Ishikawa (cell line): ENCODE results near the gene UTP20.

Source experiments
- EP300 ChIP-seq: IDR thresholded peaks from 2 replicates; pipeline ENCODE4 v1.6.1; 2012; ENCODE audit warnings: borderline replicate concordance
- FOXM1 ChIP-seq: IDR thresholded peaks from 2 replicates; pipeline ENCODE4 v1.6.1; 2012; ENCODE audit warnings: low read depth, borderline replicate concordance
- RAD21 ChIP-seq: IDR thresholded peaks from 2 replicates; pipeline ENCODE4 v1.6.1; 2012; ENCODE audit warnings: low read depth
- TAF1 ChIP-seq: IDR thresholded peaks from 2 replicates; pipeline ENCODE4 v1.6.1; 2012; ENCODE audit warnings: low read depth, mild to moderate bottlenecking
- TCF12 ChIP-seq: IDR thresholded peaks from 2 replicates; pipeline ENCODE4 v1.6.1; 2012; ENCODE audit warnings: low read depth
- TEAD4 ChIP-seq: IDR thresholded peaks from 2 replicates; pipeline ENCODE4 v1.6.1; 2012
- YY1 ChIP-seq: IDR thresholded peaks from 2 replicates; pipeline ENCODE4 v1.6.1; 2012; ENCODE audit warnings: low read depth
- TF ChIP-seq, protein P1 (sequence below): IDR thresholded peaks from 2 replicates; pipeline ENCODE4 v1.6.1; 2012
- TF ChIP-seq, protein P2 (sequence below): IDR thresholded peaks from 2 replicates; pipeline ENCODE4 v1.6.1; 2012

DNA sequence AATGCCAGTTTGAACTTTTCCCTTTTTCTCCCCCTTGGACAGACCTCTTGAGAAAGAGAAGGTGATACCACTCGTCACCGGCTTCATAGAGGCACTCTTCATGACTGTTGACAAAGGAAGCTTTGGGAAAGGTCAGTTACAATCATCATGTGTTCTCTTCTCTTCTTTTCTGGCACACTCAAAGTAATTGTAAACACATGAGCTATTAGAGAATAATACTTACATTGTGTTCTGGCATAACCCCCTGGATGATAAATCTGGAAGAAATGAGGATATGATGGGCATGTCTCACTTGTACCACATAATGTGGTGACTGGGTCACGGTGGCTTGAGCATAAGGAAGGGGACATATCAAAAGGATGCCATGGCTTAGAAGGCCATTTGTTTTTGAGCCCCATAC, 20.0 kb downstream of the UTP20 start:
- TF ChIP-seq YY1 (no peak), EP300 (no peak), FOXM1 (no peak), TCF12 (no peak), TEAD4 (no peak), RAD21 (no peak), TAF1 (no peak)
- TF ChIP-seq, protein P1, sequence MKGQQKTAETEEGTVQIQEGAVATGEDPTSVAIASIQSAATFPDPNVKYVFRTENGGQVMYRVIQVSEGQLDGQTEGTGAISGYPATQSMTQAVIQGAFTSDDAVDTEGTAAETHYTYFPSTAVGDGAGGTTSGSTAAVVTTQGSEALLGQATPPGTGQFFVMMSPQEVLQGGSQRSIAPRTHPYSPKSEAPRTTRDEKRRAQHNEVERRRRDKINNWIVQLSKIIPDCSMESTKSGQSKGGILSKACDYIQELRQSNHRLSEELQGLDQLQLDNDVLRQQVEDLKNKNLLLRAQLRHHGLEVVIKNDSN: no peak
- TF ChIP-seq, protein P2, sequence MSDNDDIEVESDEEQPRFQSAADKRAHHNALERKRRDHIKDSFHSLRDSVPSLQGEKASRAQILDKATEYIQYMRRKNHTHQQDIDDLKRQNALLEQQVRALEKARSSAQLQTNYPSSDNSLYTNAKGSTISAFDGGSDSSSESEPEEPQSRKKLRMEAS: no peak
